GM21786 (cell line): ENCODE measurements around the gene NRP1.
"Not testable (repeated sequence)": the region's sequence is repeated elsewhere in the genome, so short reads cannot be mapped to it uniquely, and the experiment has no call there.

Source experiments
- ATAC-seq: cut with Tn5 transposase; IDR thresholded peaks from one replicate; pipeline ENCODE4 v1.9.1; 2021; ENCODE audit not compliant: unreplicated experiment

Gene NRP1

GRCh38 chr10:33334153-33334804 is at the start of gene NRP1:
TSS of gene NRP1 (minus strand) at chr10:33334667. CDS start at chr10:33334382, 285 bp downstream.
- no peak for ATAC-seq

DNA sequence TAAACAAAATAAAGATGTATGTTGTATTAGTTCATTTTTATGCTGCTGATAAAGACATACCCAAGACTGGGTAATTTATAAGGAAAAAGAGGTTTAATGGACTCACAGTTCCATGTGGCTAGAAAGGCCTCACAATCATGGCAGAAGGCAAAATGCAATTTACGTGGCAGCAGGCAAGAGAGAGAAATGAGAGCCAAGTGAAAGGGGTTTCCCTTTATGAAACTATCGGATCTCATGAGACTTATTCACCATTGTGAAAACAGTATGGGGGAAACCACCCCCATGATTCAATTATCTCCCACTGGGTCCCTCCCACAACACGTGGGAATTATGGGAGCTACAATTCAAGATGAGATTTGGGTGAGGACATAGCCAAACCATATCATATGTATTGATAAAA is 49.7 kb upstream of the NRP1 start:
- not testable (repeated sequence) for ATAC-seq

DNA sequence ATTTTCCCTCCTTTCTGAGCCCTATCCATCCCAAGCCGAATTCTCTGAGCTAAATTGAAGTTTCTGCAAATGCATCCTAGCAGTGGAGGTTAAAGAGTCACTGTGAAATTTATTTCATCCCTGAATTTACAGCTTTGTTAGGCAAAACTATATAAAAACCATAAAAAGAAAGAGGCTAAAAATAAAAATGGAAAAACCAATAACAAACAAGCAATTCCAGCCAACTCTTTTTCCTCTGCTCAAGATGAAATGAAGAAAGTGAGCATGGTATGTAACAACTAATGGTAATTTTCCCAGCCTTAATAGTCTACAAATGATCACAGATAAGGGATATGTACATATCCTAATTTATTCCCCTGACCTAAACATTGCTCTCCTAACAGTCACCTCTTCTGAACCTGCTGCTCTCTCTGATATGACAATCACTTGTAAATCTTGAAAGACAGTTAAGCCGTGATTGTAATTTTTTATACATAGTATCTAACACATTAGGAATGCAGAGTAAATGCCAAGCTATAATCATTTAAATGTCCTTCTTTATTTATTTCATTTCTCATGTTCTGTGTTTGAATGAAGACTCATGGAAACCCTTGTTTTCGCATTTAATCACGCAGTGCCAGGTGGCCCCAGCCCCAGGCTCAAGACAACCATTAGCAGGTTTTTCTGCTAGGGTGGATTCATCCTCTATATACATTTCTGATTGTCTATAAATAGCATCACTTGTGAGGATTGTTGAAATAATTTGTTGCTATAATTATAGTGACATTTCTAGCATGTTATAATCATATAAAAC is 48.6 kb upstream of the NRP1 start:
- no peak for ATAC-seq

GRCh38 chr10:33382216-33382600 is 47.7 kb upstream of the NRP1 start:
- no peak for ATAC-seq

DNA sequence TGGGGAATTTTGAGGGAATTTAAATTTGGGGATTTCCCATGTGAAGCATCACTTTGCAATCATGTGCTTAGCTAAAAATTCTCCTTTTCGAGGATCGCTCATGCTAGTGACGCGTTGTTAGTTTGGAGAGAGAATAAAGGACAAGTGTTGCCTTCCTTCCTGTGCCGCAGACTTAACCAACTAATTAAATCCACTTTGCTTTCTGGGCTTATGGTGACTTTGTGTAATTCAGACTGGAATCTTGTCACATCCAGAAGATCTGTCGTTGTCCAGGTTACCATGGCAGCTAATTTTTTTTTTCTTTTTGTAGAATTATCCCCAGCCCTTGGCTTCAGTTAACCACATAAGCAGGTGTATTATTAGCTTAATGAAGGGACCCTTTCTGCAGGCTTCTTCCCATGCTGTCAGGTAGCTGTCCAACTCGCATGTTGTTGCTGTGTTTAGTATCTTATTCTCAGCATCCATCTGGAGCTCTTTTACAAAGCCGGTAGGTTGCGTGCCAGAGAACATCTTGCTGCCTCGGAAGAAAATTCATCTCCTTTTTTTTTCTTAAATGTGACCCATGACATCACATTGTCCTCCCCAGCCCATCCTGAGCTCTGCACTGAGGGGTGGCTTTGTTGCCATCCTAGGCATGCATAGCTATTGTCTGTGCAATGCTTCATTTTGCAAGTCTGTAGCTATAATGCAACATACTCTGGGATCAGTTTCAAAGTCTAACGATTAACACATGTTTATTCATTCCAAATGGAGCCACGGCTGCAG is 47.2 kb upstream of the NRP1 start:
- no peak for ATAC-seq

GRCh38 chr10:33377658-33378025 is 43.2 kb upstream of the NRP1 start:
- ATAC-seq = no peak

- ATAC-seq = no peak
These were observed 42.6 kb upstream of the NRP1 start for GRCh38 chr10:33376976-33377657.

- no peak for ATAC-seq
These were observed 42.0 kb upstream of the NRP1 start for GRCh38 chr10:33376476-33376875.

DNA sequence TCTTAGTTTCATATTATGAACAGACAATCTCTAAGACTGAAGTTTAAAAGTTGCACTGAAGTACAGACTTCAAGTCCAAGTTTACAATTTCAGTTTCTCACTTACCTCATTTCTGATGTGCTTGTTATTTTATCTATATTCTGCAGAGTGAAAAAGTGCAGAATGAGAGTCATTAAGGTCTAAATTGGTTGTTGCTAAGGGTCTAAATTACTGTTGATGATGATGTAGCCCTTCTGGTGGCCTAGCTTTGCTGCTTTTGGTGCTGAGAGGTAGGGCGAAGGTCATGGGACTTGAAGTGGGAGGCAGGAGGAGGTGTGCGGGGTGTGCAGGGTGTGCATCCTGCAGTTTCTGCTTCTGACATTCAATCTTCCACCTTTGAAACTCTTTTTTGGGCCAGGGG is 38.8 kb upstream of the NRP1 start:
- ATAC-seq = no peak

DNA sequence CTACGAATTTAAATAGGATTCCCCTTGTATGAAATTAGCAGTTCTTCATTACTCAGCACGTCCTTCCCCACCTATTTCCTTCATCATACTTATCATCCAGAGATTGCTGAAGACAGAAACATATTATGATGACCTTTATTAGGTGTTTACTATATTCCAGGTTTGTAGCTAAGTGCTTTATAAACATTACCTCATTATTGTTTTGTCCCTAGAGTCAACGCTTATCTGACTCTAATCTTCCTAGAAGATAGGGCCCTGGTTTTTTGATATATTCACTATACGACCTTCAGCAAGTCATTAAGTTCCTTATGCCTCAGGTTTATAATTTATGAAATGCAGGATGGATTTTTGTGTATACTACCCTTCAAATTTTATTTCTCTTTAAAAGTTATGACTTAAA is 36.8 kb upstream of the NRP1 start:
- ATAC-seq = no peak

DNA sequence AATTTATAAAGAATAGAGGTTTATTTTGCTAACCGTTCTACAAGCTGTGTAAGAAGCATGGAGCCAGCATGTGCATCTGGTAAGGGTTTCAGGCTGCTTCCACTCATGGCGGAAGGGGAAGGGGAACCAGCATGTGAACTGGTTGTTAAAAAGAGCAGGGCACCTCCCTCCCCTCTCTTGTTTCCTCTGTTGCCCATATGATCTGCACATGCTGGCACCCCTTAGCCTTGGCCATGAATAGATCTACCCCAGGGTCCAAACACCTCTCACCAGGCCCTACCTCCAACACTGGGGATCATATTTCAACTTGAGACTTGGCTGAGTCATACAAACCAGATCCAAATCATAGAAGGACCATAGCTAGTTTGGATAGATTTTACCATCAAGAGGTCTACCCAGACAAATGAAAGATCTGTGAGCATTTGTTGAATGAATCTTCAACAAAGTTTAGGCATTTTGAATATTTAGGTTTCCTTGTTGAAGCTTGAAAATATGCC is 36.0 kb upstream of the NRP1 start:
- ATAC-seq = no peak

GRCh38 chr10:33368086-33368485 is 33.6 kb upstream of the NRP1 start:
- no peak for ATAC-seq

- ATAC-seq = no peak
These were observed 31.5 kb upstream of the NRP1 start for GRCh38 chr10:33365871-33366411.

DNA sequence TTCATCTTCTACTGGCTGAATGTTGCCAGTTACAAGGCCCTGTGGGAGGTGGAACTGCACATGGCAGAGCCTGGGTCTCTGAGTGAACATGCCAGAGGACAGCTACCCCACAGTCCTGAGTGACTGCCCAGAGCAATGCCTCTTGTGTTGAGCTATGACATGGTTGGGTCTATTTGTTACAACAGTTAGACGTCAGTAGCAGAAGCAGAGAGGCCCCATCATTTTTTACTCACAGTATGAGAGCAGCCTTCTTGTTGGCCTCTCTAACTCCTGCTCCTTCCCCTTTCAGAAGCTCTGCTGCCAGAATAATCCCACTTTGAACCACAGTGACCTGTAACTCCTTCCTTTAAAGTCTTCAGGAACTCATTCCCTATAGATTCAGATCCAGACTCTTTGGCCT is 30.8 kb upstream of the NRP1 start:
- no peak for ATAC-seq

GRCh38 chr10:33363106-33363505 is 28.6 kb upstream of the NRP1 start:
- ATAC-seq = no peak

DNA sequence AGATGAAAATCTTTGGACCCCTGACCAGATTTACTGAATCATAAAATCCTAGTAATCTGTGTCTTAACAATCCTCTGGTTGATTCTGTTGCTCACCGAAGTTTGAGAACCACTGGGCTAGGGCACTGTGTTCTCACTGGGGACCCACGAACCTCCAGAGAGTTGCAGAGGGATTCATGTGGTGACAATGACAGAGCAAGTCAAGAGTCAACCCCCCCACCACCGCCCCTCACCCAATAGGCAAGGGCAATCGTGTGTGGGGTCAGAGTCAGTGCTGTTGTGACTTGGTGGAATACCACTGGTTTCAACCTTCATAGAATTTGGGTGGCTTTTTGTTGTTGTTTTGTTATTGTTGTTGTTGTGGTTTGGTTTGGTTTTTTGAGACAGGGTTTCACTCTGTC is 23.5 kb upstream of the NRP1 start:
- no peak for ATAC-seq

- ATAC-seq = no peak
These were observed 20.8 kb upstream of the NRP1 start for GRCh38 chr10:33355274-33355673.

DNA sequence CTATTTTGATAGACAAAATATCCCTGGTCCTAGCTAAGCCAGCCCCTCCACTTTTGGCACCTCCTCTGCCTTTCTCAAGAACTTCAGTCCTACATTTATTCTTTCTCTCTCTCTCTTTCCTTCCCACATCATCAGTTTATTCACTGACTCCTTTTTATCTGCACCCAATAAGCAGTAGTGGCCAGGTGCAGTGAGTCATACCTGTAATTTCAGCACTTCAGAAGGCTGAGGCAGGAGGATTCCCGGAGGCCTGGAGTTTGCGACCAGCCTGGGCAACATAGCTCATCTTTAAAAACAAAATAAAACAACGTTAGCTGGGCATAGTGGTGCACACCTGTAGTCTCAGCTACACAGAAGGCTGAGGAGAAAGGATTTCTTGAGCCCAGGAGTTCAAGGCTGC is 19.4 kb upstream of the NRP1 start:
- ATAC-seq = no peak

DNA sequence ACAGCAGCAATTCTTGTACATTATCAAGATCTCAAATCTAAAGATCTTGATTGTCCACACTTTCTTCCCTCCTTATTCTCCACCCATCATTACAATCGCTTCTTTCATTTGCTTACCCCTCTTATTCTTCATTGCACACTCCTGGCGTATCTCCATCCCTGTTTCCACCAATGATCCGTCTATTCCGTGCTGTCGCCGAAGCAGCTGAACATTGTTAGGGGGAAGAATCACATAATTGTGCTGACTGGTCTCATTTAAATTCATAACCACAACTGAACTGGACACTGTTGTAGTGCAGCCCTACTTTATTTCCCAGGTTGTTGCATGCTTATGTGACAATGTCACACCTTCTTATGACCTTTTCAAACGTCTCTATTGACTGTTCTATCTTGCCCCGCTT is 18.9 kb upstream of the NRP1 start:
- ATAC-seq = no peak

DNA sequence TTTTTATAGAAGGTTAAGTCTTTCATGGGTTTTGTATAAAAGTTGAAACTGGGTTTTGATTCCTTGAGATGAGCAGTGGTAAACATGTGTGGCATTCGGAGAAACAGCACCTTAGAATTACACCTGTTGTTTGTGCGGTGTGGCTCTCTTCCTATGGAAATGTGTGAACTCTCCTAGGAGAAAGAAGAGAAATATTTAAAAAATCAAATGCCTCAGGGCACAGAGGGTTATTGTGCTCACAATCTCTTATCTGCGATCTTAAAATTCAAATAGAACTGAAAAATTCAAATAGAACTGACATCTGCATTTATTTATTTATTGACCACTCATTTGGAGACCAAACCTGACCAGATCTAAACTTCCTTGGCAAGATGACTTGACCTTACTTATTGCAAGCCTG is 18.1 kb upstream of the NRP1 start:
- ATAC-seq = no peak

DNA sequence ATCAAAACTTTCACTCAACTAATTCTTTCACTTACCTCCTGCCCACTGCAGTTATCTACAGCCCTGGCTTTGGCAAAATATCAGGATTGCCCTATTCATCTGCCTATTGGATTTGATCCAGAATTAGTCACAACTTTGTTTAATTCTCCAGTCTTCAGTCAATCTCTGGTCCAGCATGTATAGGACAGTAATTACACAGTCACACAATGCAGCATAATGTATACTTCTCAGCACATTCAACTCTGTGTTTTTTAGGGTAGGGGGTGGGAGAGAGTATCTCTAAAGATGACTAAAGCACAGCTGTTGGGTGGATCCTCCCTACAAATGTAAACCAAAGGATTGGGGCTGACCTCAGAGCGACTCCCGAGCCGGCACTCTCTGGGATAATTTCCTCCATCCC is 17.7 kb upstream of the NRP1 start:
- no peak for ATAC-seq
